Muscle of leg (tissue), 11 donors: ENCODE measurements around the gene ARL3. TPM values are rescaled to one million over a fixed set of nuclear protein-coding genes. Genes with fewer than 3 reads are reported as not detected.

Experiments
- DNase-seq: peaks from one replicate; pipeline ENCODE4 v3.0.0; 2013
- H3K27ac ChIP-seq: one replicate; pipeline ENCODE4 v1.5.1; 2013; ENCODE audit warnings: mild to moderate bottlenecking, low read length, control low read depth
- H3K27me3 ChIP-seq: one replicate; pipeline ENCODE4 v1.6.1; 2013; ENCODE audit warnings: low read length; ENCODE audit not compliant: control insufficient read depth, insufficient read depth
- H3K36me3 ChIP-seq: one replicate; pipeline ENCODE4 v1.6.1; 2013; ENCODE audit warnings: low read length; ENCODE audit not compliant: control insufficient read depth, insufficient read depth
- H3K4me1 ChIP-seq: one replicate; pipeline ENCODE4 v1.6.1; 2013; ENCODE audit warnings: low read length; ENCODE audit not compliant: control insufficient read depth, insufficient read depth
- H3K4me3 ChIP-seq: one replicate; pipeline ENCODE4 v1.5.1; 2013; ENCODE audit warnings: low read length, control low read depth
- H3K9me3 ChIP-seq: replicated peaks from 2 replicates; pipeline ENCODE4 v1.6.1; 2013; ENCODE audit warnings: low read depth, low read length; ENCODE audit not compliant: control insufficient read depth
- WGBS: methylation state at CpG from one replicate; pipeline ENCODE4 v1.1.5; 2013; ENCODE audit warnings: missing lambda C conversion rate; ENCODE audit not compliant: insufficient coverage; 5-methylcytosine and 5-hydroxymethylcytosine counted together
- polyA plus RNA-seq, 8 donors: library from polyadenylated mRNA; unstranded; fragments of 120-200 nt; gene quantifications; one replicate each; pipeline versions ENCODE4 v1.2.1 to v1.2.3, GENCODE V29; 2013; ENCODE audit warnings: inconsistent platforms in 1 of 8, low replicate concordance in 1 of 8; ENCODE audit not compliant: insufficient read length in 8 of 8, insufficient read depth in 1 of 8
- total RNA-seq: library from RNA; stranded (reverse); fragments of 120-200 nt; gene quantifications from one replicate; pipeline ENCODE4 v1.2.4, GENCODE V29; 2013

ARL3 gene
- total and polyA plus RNA-seq, 9 donors = 7.6 to 15.8 (median 13.8) TPM

DNA sequence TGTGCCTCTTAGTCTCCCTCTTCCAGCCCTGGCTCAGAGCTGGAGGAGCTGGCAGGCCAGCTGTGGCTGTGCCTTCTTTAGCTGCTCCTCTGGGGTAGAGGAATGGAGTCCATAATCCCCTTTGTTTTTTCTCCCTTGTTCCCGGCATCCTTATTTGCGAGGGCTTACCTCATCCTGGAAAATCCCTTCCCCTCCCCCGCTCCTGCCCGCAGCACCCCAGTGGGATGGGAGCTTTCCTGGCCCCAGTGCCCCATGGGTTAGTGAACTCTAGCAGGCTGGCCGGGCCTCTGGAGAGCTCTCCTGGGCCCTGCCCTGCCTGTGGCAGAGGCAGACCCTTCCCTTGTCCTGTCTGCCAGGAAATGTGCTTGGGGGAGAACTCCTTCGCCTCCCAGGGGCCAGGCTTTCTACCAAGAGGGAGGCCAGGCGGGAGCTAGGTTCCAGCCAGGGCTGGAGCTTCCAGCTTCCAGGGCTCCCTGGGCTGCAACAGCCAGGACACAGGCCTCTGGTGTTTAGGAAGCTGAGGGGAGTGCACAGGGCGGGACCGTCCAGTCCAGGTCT lies 86.4 kb downstream of the ARL3 start:
- no peaks in the 10 kb centered on the region for H3K9me3 ChIP-seq
- DNase-seq = peak; percentile 61
- H3K27me3 ChIP-seq = no peaks in the 10 kb centered on the region
- peak overlapping the region; percentile 94 for H3K27ac ChIP-seq
- WGBS = 29% methylated on average over 5 of the region's 9 CpGs
- H3K4me3 ChIP-seq = no peak overlapping the region
- H3K4me1 ChIP-seq = peaks cover 78% of the 10 kb centered on the region
- H3K36me3 ChIP-seq = peaks cover 23% of the 10 kb centered on the region

DNA sequence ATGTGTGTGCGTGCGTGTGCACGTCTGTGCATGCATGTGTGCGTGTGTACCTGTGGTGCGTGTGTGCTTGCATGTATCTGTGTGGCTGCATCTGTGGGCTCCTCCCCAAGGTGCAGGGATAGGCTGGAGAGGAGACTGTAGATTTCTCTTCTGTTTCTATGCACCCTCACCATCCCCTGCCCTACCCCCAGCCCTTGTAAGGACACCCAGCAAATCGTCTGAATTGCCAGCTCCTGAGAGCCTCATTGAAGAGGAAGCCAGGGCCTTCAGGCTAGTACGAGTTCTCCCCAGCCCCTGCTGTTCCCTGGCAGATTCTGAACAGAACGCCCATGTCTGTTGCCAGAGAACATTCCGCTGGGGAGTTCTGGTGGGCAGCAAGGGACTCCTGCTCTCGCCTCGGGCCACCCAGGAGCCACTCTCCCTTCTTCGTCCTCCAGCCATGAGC lies 86.9 kb downstream of the ARL3 start:
- peak; percentile 32 for DNase-seq

DNA sequence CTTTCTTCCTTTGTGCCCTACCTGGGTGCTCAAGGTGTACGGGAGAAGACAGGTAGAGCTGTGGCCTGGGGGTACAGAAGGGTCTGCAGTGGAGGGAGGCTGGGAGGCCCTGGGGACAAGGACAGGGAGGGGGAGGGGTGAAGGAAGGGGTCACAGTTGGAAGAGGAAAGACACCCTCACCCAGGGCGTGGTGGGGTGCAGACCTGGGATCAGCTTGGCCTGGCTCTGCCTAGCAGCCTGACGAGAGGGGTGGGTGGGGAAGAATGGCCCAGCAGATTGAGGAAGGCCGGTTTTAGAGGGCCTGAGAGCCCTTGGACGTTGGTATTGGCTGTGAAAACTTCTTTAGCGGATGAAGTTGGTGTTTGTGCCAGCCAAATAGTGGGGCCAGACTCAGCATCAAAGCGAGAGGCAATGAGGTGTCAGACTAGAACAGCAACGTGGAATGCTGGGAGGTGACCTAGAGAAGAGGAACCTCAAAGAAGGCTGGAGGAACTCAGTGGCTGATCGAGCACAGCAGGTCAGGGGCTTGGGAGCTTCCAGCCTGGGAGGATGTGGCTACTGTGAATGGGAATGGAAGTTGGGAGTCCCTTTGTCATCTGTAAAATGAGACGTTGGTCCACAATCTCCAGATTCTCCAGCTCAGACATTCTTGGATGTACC lies 88.0 kb downstream of the ARL3 start:
- DNase-seq = no peak
- H3K27ac ChIP-seq = peak overlapping the region; percentile 23
- 68% methylated on average over 7 of the region's 10 CpGs for WGBS

More for the DNA sequence above, 86.9 kb downstream of the ARL3 start:
- Histone ChIP-seq H3K4me1 (peaks cover 73% of the 10 kb centered on the region), H3K36me3 (peaks cover 23% of the 10 kb centered on the region), H3K27me3 (no peaks in the 10 kb centered on the region), H3K27ac (peak overlapping the region; percentile 94), H3K9me3 (no peaks in the 10 kb centered on the region), H3K4me3 (no peak overlapping the region)
- 19% methylated on average over 6 of the region's 12 CpGs for WGBS

DNA sequence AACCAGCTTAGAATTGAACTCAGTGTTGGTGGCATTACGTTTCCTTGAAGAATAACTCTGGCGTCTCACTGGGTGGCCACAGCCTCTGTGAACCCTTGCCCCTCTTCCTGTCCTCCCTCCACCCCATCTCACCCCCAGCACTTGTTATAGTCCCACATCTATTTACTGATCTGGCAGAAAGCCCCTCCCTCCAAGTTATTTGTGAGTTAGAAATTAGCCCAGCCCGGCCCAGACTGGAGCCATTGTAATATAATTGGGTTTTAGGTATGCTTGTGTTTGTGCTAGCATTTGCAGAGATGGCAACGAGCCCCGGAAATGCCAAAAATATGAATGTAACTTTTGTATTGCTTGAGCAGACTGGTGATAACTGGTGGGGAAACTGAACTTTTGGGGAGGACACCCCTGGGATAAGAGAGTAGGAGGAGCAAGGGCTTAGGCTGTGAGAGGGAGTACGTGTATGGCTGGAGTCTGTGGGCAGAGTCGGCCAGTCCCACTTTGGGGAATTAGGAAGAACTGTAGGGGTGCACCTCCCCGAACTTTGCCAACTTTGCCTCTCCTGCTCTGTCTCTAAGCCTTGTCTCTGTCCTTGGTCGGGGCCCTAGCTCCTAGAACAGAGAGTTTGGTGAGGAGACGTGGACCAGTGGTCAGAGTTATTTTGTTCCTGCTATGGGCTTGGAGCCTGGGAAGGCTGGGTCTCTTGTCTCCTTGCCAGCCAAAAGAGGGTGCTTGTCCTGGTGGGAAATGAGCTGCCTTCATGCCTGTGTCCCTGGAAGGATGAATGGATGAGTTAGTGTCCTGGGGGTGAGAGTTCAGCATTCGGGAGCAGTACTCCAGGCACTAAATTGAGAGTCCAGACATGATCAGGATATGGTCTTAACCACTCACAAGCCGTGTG lies 89.2 kb downstream of the ARL3 start:
- Histone ChIP-seq H3K9me3 (no peaks in the 10 kb centered on the region), H3K36me3 (peaks cover 13% of the 10 kb centered on the region), H3K4me1 (peaks cover 71% of the 10 kb centered on the region), H3K27me3 (no peaks in the 10 kb centered on the region), H3K4me3 (no peak overlapping the region), H3K27ac (no peak overlapping the region)
- WGBS = 84% methylated on average over 9 of the region's 12 CpGs
- no peak for DNase-seq

More for the DNA sequence above, 88.0 kb downstream of the ARL3 start:
- peaks cover 15% of the 10 kb centered on the region for H3K36me3 ChIP-seq
- no peaks in the 10 kb centered on the region for H3K27me3 ChIP-seq
- H3K4me1 ChIP-seq = peaks cover 71% of the 10 kb centered on the region
- H3K4me3 ChIP-seq = no peak overlapping the region
- H3K9me3 ChIP-seq = no peaks in the 10 kb centered on the region

DNA sequence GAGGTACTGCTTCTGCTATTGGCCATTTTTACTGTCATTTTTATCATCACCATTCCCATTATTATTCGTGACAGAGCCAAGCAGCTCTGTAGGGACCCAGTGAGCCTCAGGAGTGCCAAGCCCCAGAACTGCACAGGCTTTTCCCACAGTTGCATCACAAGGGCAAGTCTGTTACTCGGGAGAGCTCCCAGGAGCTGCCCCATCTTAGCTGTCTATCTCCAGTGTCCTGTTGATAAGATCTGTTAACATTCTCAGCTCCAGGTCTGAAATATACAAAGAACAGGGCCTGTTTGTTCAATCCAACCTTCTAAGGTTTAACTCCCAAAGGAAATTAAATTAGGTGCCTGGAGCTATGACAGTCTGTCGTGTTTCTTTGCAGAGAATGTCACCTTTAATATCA lies 90.1 kb downstream of the ARL3 start:
- Histone ChIP-seq H3K4me1 (peaks cover 71% of the 10 kb centered on the region), H3K27ac (no peak overlapping the region), H3K36me3 (peaks cover 19% of the 10 kb centered on the region), H3K27me3 (no peaks in the 10 kb centered on the region), H3K4me3 (no peak overlapping the region), H3K9me3 (no peaks in the 10 kb centered on the region)
- WGBS = 89% methylated on average over 2 of the region's 3 CpGs
- no peak for DNase-seq

Other genes with a start within 250 kb of the ARL3 start
- gene ACTR1A, start 211.7 kb downstream of the ARL3 start, total RNA-seq = 64.4 TPM
- 10 to 100 TPM; 72.5 to 85.5 (median 80.2) TPM for gene ACTR1A, start 211.7 kb downstream of the ARL3 start, polyA plus RNA-seq
- gene SUFU, start 210.4 kb downstream of the ARL3 start, total RNA-seq = 5.1 TPM
- gene SUFU, start 210.4 kb downstream of the ARL3 start, polyA plus RNA-seq = 10 to 100 TPM; 10.6 to 21.5 (median 17.4) TPM
- gene TRIM8, start 69.9 kb downstream of the ARL3 start, total RNA-seq = 35.2 TPM
- gene TRIM8, start 69.9 kb downstream of the ARL3 start, polyA plus RNA-seq = 10 to 100 TPM; 71.1 to 96.6 (median 80.3) TPM
- 6.6 TPM for gene SFXN2, start 239 bp upstream of the ARL3 start, total RNA-seq
- gene SFXN2, start 239 bp upstream of the ARL3 start, polyA plus RNA-seq = 1 to 10 TPM; 4.2 to 7.4 (median 6.1) TPM
- 30.7 TPM for gene WBP1L, start 29.6 kb upstream of the ARL3 start, total RNA-seq
- gene WBP1L, start 29.6 kb upstream of the ARL3 start, polyA plus RNA-seq = 10 to 100 TPM; 35.9 to 57.3 (median 48.9) TPM
- 0.66 TPM for gene CYP17A1, start 123.0 kb upstream of the ARL3 start, total RNA-seq
- 1 to 10 TPM in 4 of 8 donors, under 1 TPM in 3, not detected in 1; 0.17 to 2.0 (median 1.3) TPM for gene CYP17A1, start 123.0 kb upstream of the ARL3 start, polyA plus RNA-seq
- 27.5 TPM for gene BORCS7, start 139.9 kb upstream of the ARL3 start, total RNA-seq
- gene BORCS7, start 139.9 kb upstream of the ARL3 start, polyA plus RNA-seq = 10 to 100 TPM; 23.2 to 34.2 (median 27.8) TPM
- gene AS3MT, start 155.1 kb upstream of the ARL3 start, total RNA-seq = 11.9 TPM
- gene AS3MT, start 155.1 kb upstream of the ARL3 start, polyA plus RNA-seq = 10 to 100 TPM in 6 of 8 donors, 1 to 10 TPM in 2; 8.3 to 15.3 (median 11.6) TPM
- gene CNNM2, start 203.9 kb upstream of the ARL3 start, total RNA-seq = 2.5 TPM
- gene CNNM2, start 203.9 kb upstream of the ARL3 start, polyA plus RNA-seq = 1 to 10 TPM; 2.0 to 4.2 (median 3.5) TPM